Heart right ventricle (tissue), 16 donors: Measurements from ENCODE around the gene DLX6. TPM values are rescaled to one million over a fixed set of nuclear protein-coding genes. Genes with fewer than 3 reads are reported as not detected.

ENCODE experiments used
- ATAC-seq, 8 donors: fragments of 200-7000 bp; cut with Tn5 transposase; one replicate each; pipeline ENCODE4 v1.9.1; 2020; ENCODE audit warnings: mild to moderate bottlenecking in 8 of 8, moderate library complexity in 8 of 8, moderate number of reproducible peaks in 1 of 8
- DNase-seq, 2 donors: peaks; one replicate each; pipeline ENCODE4 v3.0.0-alpha.2; 2020
- H3K27ac ChIP-seq, 10 donors: fragments of 200-600 bp; sonication (generic) in 2 of 10; one replicate each; pipeline versions ENCODE4 v1.5.0 to v1.8.0; 2020 to 2022; ENCODE audit warnings: mild to moderate bottlenecking in 3 of 10
- H3K27me3 ChIP-seq, 7 donors: fragments of 200-600 bp; one replicate each; pipeline ENCODE4 v1.8.0; 2021 to 2022; ENCODE audit warnings: mild to moderate bottlenecking in 2 of 7
- H3K36me3 ChIP-seq, 9 donors: fragments of 200-600 bp; sonication (generic) in 1 of 9; one replicate each; pipeline versions ENCODE4 v1.5.0 to v1.8.0; 2020 to 2022; ENCODE audit warnings: mild to moderate bottlenecking in 2 of 9
- H3K4me1 ChIP-seq, 9 donors: fragments of 200-600 bp; sonication (generic) in 1 of 9; one replicate each; pipeline versions ENCODE4 v1.5.0 to v1.8.0; 2020 to 2022; ENCODE audit warnings: mild to moderate bottlenecking in 4 of 9
- H3K4me3 ChIP-seq, 10 donors: fragments of 200-600 bp; sonication (generic) in 2 of 10; one replicate each; pipeline versions ENCODE4 v1.5.0 to v1.8.0; 2020 to 2022; ENCODE audit warnings: mild to moderate bottlenecking in 7 of 10, moderate library complexity in 2 of 10
- H3K9me3 ChIP-seq, 11 donors: fragments of 200-600 bp in 10 of 11; sonication (generic) in 2 of 11; one replicate each; pipeline versions ENCODE4 v1.5.0 to v1.8.0; 2013 to 2022; ENCODE audit warnings: mild to moderate bottlenecking in 2 of 11, control low read depth in 1 of 11, moderate library complexity in 1 of 11
- CTCF ChIP-seq, 9 donors: fragments of 200-600 bp; sonication (generic) in 2 of 9; IDR thresholded peaks; one replicate each; pipeline versions ENCODE4 v1.5.0 to v1.8.0; 2021 to 2022; ENCODE audit warnings: antibody characterized with exemption in 9 of 9, mild to moderate bottlenecking in 5 of 9, moderate library complexity in 1 of 9
- WGBS, 2 donors: extraction: QIAGEN DNeasy Blood & Tissue Kit; methylation state at CpG; one replicate each; pipeline ENCODE4 v1.1.7; 2013; ENCODE audit warnings: inconsistent platforms in 1 of 2; 5-methylcytosine and 5-hydroxymethylcytosine counted together
- intact Hi-C, 10 donors: fragments of 100-400 bp; cut with DNase I; formaldehyde crosslinking; loops; one replicate each; pipeline versions ENCODE4 v1.11.1 to v1.14.2; 2022
- polyA plus RNA-seq, 2 donors: library from polyadenylated mRNA; stranded (reverse); fragments of 200-250 nt; gene quantifications; one replicate each; pipeline ENCODE4 v1.2.3, GENCODE V29; 2013
- total RNA-seq, 10 donors: library from RNA; stranded (reverse); fragmentation: NEBNext Ultra II Directional in 3 of 10; extraction: Animal tissue kit (Norgen Biotek cat#: 25700) in 3 of 10; gene quantifications; one replicate each; pipeline versions ENCODE4 v1.2.1 to v1.2.4, GENCODE V29; 2021 to 2023
- donor health status: Arrhythmogenic right ventricular cardiomyopathy.
- donor health status: ischemic (EF 13 %, LVEDD 7.1; RV severe dilation, severe dysfunction).
- donor health status: healthy with polysubstance abuse.
- donor health status: DM: no; HTN: yes; CAD: no.
- donor health status: DM: no; HTN: no; CAD: no.
- donor health status: ischemic (EF 25% LVEDD 6.9; RV normal size, moderate dysfunction).
- donor health status: ischemic (EF 25% LVEDD 5.7; RV mildly dilated, moderate dysfunction).
- donor health status: healthy.
- donor health status: DM: yes; HTN: yes; CAD: no.
- donor health status: Ischemic cardiomyopathy.
- donor health status: ischemic (EF 35%, LVEDD 5.7; RV mildly dilated, moderate dysfunction).
- donor health status: nonischemic (EF 11% LVEDD 7.7; RV severe dilation, severe dysfunction).
- donor health status: DM: yes; HTN: yes; CAD: no.
- donor health status: PGD.
- donor health status: ischemic (EF 29% LVEDD 5.4; RV normal size, mild dysfunction).
- donor health status: nonischemic (EF 23%, LVEDD 6.1; RV moderate dilation, normal function).

DLX6 gene
- total and polyA plus RNA-seq, 12 donors, result not detected

- Histone ChIP-seq H3K36me3 (no peaks in the 10 kb centered on the region), H3K27me3 (peaks cover 0 to 54% (median 18%) of the 10 kb centered on the region in 7 donors), H3K4me1 (no peaks in the 10 kb centered on the region), H3K27ac (no peak overlapping the region), H3K4me3 (no peak overlapping the region), H3K9me3 (no peaks in the 10 kb centered on the region)
- no peak for DNase-seq
- intact Hi-C loops, result no loop called here
- 87 to 88% methylated on average over 2 of the region's 2 CpGs for WGBS, 2 donors
- no peak for TF ChIP-seq CTCF (IDR thresholded peaks at IDR 0.05)
- no peak for ATAC-seq
These were observed 25.6 kb upstream of the DLX6 start for GRCh38 chr7:96979551-96980276.

- Histone ChIP-seq H3K27me3 (peaks cover 0 to 66% (median 40%) of the 10 kb centered on the region in 7 donors), H3K4me3 (no peak overlapping the region), H3K36me3 (no peaks in the 10 kb centered on the region), H3K9me3 (no peaks in the 10 kb centered on the region), H3K27ac (no peak overlapping the region), H3K4me1 (no peaks in the 10 kb centered on the region)
- 88 to 94% methylated on average over 1 of the region's 1 CpG for WGBS, 2 donors
- intact Hi-C loops, result no loop called here
- ATAC-seq (no peak), DNase-seq (no peak)
- no peak for TF ChIP-seq CTCF (IDR thresholded peaks at IDR 0.05)
These were observed 22.8 kb upstream of the DLX6 start for GRCh38 chr7:96982586-96982985.

- no peak for ATAC-seq
- Histone ChIP-seq H3K4me1 (no peaks in the 10 kb centered on the region), H3K9me3 (no peaks in the 10 kb centered on the region), H3K27me3 (peaks cover 0 to 93% (median 71%) of the 10 kb centered on the region in 7 donors), H3K27ac (no peak overlapping the region), H3K36me3 (no peaks in the 10 kb centered on the region), H3K4me3 (no peak overlapping the region)
- no peak for TF ChIP-seq CTCF (IDR thresholded peaks at IDR 0.05)
- 27 to 36% methylated on average over 1 of the region's 1 CpG for WGBS, 2 donors
- DNase-seq, result no peak
- intact Hi-C loops, result loop anchor here in 1 of 10 donors (5.0 kb wide), 1 partner anchor 1086 kb away; no protein-coding TSS in a partner anchor
These were observed 19.4 kb upstream of the DLX6 start for GRCh38 chr7:96985992-96986391.

- H3K27me3 ChIP-seq, result peaks cover 2 to 93% (median 78%) of the 10 kb centered on the region in 7 donors
- H3K36me3 ChIP-seq, result no peaks in the 10 kb centered on the region
- no peaks in the 10 kb centered on the region for H3K9me3 ChIP-seq
- H3K4me3 ChIP-seq, result no peak overlapping the region
- no peak overlapping the region for H3K27ac ChIP-seq
- no peak for TF ChIP-seq CTCF (IDR thresholded peaks at IDR 0.05)
- intact Hi-C loops, result loop anchor here in 1 of 10 donors (5.0 kb wide), 1 partner anchor 1085 kb away; no protein-coding TSS in a partner anchor
- no peaks in the 10 kb centered on the region for H3K4me1 ChIP-seq
- DNase-seq, result no peak
- ATAC-seq, result no peak
- 54 to 68% methylated on average over 1 of the region's 1 CpG for WGBS, 2 donors
These were observed 18.5 kb upstream of the DLX6 start for GRCh38 chr7:96986901-96987300.
